RWPE1 (cell line): ENCODE results near the gene OBSL1.
A peak's percentile ranks its signal among the peaks of the same experiment; 100 is the strongest.

Experiments used
- CTCF ChIA-PET: fragments of 350-600 bp; sonication (Branson Sonifier 250); formaldehyde crosslinking; extraction: SDS; loops from one replicate; lab custom pipeline; 2021; lab: Yijun Ruan, JAX
- POLR2A ChIA-PET: fragments of 400-600 bp; formaldehyde crosslinking; extraction: SDS; loops from one replicate; lab custom pipeline; 2020; ENCODE audit warnings: antibody characterized with exemption; ENCODE audit not compliant: low non-redundant PET; lab: Yijun Ruan, JAX
- DNase-seq: peaks from one replicate; pipeline ENCODE4 v3.0.0; 2012; ENCODE audit warnings: low spot score
- H3K27ac ChIP-seq: fragments of 450-650 bp; 2 replicates; pipeline ENCODE4 v1.5.1; 2017
- CTCF ChIP-seq: fragments of 450-650 bp; conservative IDR thresholded peaks from 2 replicates; pipeline ENCODE4 v1.5.1; 2017; ENCODE audit warnings: low read depth, mild to moderate bottlenecking

The OBSL1 gene

GRCh38 chr2:219524817-219525216 lies 46.5 kb downstream of the OBSL1 start:
- DNase-seq, result no peak
- no peak overlapping the region for H3K27ac ChIP-seq
- no peak for TF ChIP-seq CTCF
- CTCF ChIA-PET, result no interaction called here
- POLR2A ChIA-PET, result no interaction called here

- DNase-seq, result no peak
- no peak for TF ChIP-seq CTCF
- POLR2A ChIA-PET, result no interaction called here
- CTCF ChIA-PET, result interaction anchor here (0.6 to 1.2 kb wide), 2 partner anchors 13 to 132 kb away, joined by 3 read pairs; no protein-coding TSS in a partner anchor
- H3K27ac ChIP-seq, result no peak overlapping the region; the same call in 1 of the 2 replicates
Observed at GRCh38 chr2:219523031-219523671, 48.2 kb downstream of the OBSL1 start.

GRCh38 chr2:219522111-219523030 lies 49.0 kb downstream of the OBSL1 start:
- no peak for TF ChIP-seq CTCF
- CTCF ChIA-PET, result interaction anchor here (0.5 kb wide), 1 partner anchor 227 kb away, joined by 3 read pairs; no protein-coding TSS in a partner anchor
- peak; percentile 74 for DNase-seq
- POLR2A ChIA-PET, result interaction anchor here (0.6 kb wide), 1 partner anchor 119 kb away, joined by 3 read pairs; no protein-coding TSS in a partner anchor
- peak overlapping the region; percentile 50 for H3K27ac ChIP-seq

- DNase-seq, result peak; percentile 42
- H3K27ac ChIP-seq, result peak overlapping the region; percentile 50; the same call in 1 of the 2 replicates
Observed at GRCh38 chr2:219521066-219521880, 50.1 kb downstream of the OBSL1 start.

GRCh38 chr2:219520079-219520478 lies 51.3 kb downstream of the OBSL1 start:
- ChIA-PET POLR2A (no interaction called here), CTCF (interaction anchor here (0.5 to 3.8 kb wide), 9 partner anchors 8 to 358 kb away, joined by 3 to 10 read pairs (median 4); no protein-coding TSS in a partner anchor)
- TF ChIP-seq CTCF, result no peak
- H3K27ac ChIP-seq, result no peak overlapping the region
- no peak for DNase-seq

More at GRCh38 chr2:219521066-219521880, 50.1 kb downstream of the OBSL1 start:
- ChIA-PET POLR2A (no interaction called here), CTCF (interaction anchor here (1.0 to 3.8 kb wide), 4 partner anchors 9 to 85 kb away, joined by 3 to 10 read pairs (median 6); no protein-coding TSS in a partner anchor)
- no peak; the same call in 1 of the 2 replicates for TF ChIP-seq CTCF
